HUDEP-2 (cell line): ENCODE measurements around the gene CYTL1.
"Not testable (repeated sequence)": the region's sequence is repeated elsewhere in the genome, so short reads cannot be mapped to it uniquely, and the experiment has no call there.

ENCODE experiments used
- DNase-seq, 76 experiments: peaks; one replicate each; lab custom pipeline; 2025; ENCODE audit not compliant: unreplicated experiment in 76 of 76; lab: John Stamatoyannopoulos, UW

The CYTL1 gene

GRCh38 chr4:5004496-5004895 is 14.8 kb downstream of the CYTL1 start:
- no peak for DNase-seq

GRCh38 chr4:5003918-5004317 is 15.3 kb downstream of the CYTL1 start:
- no peak for DNase-seq

- peak in 72 of 76 experiments; percentile 26 to 90 (median 66) for DNase-seq
Observed at GRCh38 chr4:5003372-5003857, 15.8 kb downstream of the CYTL1 start.

GRCh38 chr4:5001641-5002040 is 17.6 kb downstream of the CYTL1 start:
- not testable (repeated sequence) for DNase-seq

- DNase-seq = not testable (repeated sequence)
Observed at GRCh38 chr4:4996935-4997334, 22.3 kb downstream of the CYTL1 start.

GRCh38 chr4:4995908-4996265 is 23.4 kb downstream of the CYTL1 start:
- DNase-seq = no peak

GRCh38 chr4:4995103-4995907 is 24.0 kb downstream of the CYTL1 start:
- DNase-seq = peak in 70 of 76 experiments; percentile 12 to 80 (median 61)

- no peak for DNase-seq
Observed at GRCh38 chr4:4994312-4995097, 24.8 kb downstream of the CYTL1 start.

- no peak for DNase-seq
Observed at GRCh38 chr4:4992833-4993232, 26.4 kb downstream of the CYTL1 start.

GRCh38 chr4:4991541-4992099 is 27.6 kb downstream of the CYTL1 start:
- no peak for DNase-seq

GRCh38 chr4:4990857-4991540 is 28.3 kb downstream of the CYTL1 start:
- peak in 67 of 76 experiments; percentile 1 to 77 (median 51) for DNase-seq

- DNase-seq = no peak
Observed at GRCh38 chr4:4990329-4990728, 28.9 kb downstream of the CYTL1 start.

- no peak for DNase-seq
Observed at GRCh38 chr4:4989083-4989622, 30.1 kb downstream of the CYTL1 start.

GRCh38 chr4:4987656-4988055 is 31.6 kb downstream of the CYTL1 start:
- DNase-seq = no peak

- no peak for DNase-seq
Observed at GRCh38 chr4:4986841-4987240, 32.4 kb downstream of the CYTL1 start.

- peak in 25 of 76 experiments; percentile 3 to 35 (median 10) for DNase-seq
Observed at GRCh38 chr4:4985844-4986243, 33.4 kb downstream of the CYTL1 start.

- DNase-seq = no peak
Observed at GRCh38 chr4:4985036-4985435, 34.2 kb downstream of the CYTL1 start.

GRCh38 chr4:4984186-4984585 is 35.1 kb downstream of the CYTL1 start:
- no peak for DNase-seq

- DNase-seq = no peak
Observed at GRCh38 chr4:4981827-4982226, 37.4 kb downstream of the CYTL1 start.

- DNase-seq = no peak
Observed at GRCh38 chr4:4981427-4981826, 37.8 kb downstream of the CYTL1 start.
